ENCODE data around the gene DMBT1. TPM values are rescaled to one million over a fixed set of nuclear protein-coding genes. Genes with fewer than 3 reads are reported as not detected.
"Not testable (repeated sequence)": the region's sequence is repeated elsewhere in the genome, so short reads cannot be mapped to it uniquely, and the experiment has no call there.

Gene DMBT1
- polyA plus RNA-seq, 1 donor (not counting 4 experiments of a cell fraction or from before 2014, with no cell fraction given) = 0.04 TPM

DNA sequence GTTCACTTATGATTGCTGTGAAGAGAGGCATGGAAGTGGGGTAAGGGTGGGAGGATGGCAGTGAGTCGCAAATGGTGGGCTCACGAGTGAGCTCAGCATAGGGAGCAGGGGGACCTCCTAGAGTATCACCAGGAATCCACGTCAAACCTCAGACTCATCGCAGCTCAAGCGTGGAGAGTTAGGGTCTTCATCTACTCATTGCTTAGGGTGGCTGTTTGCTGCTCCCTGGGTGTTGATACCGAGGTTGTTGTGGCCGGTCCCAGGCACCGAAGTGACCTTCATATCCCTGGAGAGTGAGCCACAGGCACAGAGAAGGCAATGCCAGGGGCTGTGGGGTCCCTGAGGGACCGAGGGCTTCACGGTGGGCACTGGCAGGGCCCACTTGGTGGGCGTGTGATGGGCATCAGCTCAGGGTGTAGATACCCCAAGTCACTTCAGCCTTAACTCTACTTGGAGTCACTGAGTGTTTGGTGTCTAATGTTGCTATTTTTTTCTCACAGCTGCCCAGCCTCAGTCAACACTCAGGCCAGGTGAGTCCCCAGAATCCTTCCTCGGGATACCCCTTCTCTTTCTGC is 16.8 kb downstream of the DMBT1 start:
- Histone ChIP-seq H3K9ac (ENCODE audit: control insufficient read depth, extremely low read depth, insufficient read depth, low read length) (no peak overlapping the region), H3K4me1 (ENCODE audit: control insufficient read depth, extremely low read depth, insufficient read depth, low read length) (no peaks in the 10 kb centered on the region), H3K4me3 (ENCODE audit: control insufficient read depth in 2 of 3, extremely low read depth in 1 of 3, insufficient read depth in 2 of 3, low read depth in 1 of 3, low read length in 3 of 3) (no peak overlapping the region), H3K9me3 (ENCODE audit: control insufficient read depth, low read depth, low read length) (no peaks in the 10 kb centered on the region), H3K79me2 (ENCODE audit: control insufficient read depth, insufficient read depth, low read length) (no peaks in the 10 kb centered on the region), H3K4me2 (ENCODE audit: control insufficient read depth, extremely low read depth, insufficient read depth, low read depth, low read length) (no peak overlapping the region), H3K9me1 (ENCODE audit: control insufficient read depth, extremely low read depth, insufficient read depth, low read length) (no peaks in the 10 kb centered on the region), H2AFZ (ENCODE audit: control insufficient read depth, low read length) (no peak overlapping the region), H3K27ac (ENCODE audit: control insufficient read depth, insufficient read depth, low read length) (no peak overlapping the region), H3K27me3 (ENCODE audit: control insufficient read depth, extremely low read depth, insufficient read depth, low read length) (peaks cover 10% of the 10 kb centered on the region), H3K36me3 (ENCODE audit: control insufficient read depth in 2 of 2, extremely low read depth in 1 of 2, insufficient read depth in 2 of 2, low read length in 2 of 2) (no peaks in the 10 kb centered on the region), H4K20me1 (ENCODE audit: control insufficient read depth, extremely low read depth, insufficient read depth, low read length) (no peaks in the 10 kb centered on the region)
- dilution Hi-C loops (cut with MboI; ENCODE audit: extremely low pct_ligation_motif_present, low sequenced_read_pairs) = no loop called here
- no peak for FAIRE-seq
- DNase-seq (ENCODE audit: low read depth, low spot score) = no peak
- TF ChIP-seq CTCF (optimal IDR thresholded peaks at IDR 0.05 in 1 of 3, IDR thresholded peaks at IDR 0.05 in 1 of 3, conservative IDR thresholded peaks at IDR 0.05 in 1 of 3; ENCODE audit: extremely low read depth in 1 of 3, insufficient read depth in 2 of 3, low read length in 3 of 3) (no peak), EZH2 (IDR thresholded peaks at IDR 0.05; ENCODE audit: low read length) (no peak)

GRCh38 chr10:122586070-122586469 is 25.5 kb downstream of the DMBT1 start:
- dilution Hi-C loops (cut with MboI; ENCODE audit: extremely low pct_ligation_motif_present, low sequenced_read_pairs) = not testable (repeated sequence)

More at GRCh38 chr10:122586070-122586469, 25.5 kb downstream of the DMBT1 start:
- H3K27me3 ChIP-seq (ENCODE audit: control insufficient read depth, extremely low read depth, insufficient read depth, low read length); H2AFZ ChIP-seq (ENCODE audit: control insufficient read depth, low read length); H3K4me3 ChIP-seq (ENCODE audit: control insufficient read depth in 2 of 3, extremely low read depth in 1 of 3, insufficient read depth in 2 of 3, low read depth in 1 of 3, low read length in 3 of 3); H3K36me3 ChIP-seq (ENCODE audit: control insufficient read depth in 2 of 2, extremely low read depth in 1 of 2, insufficient read depth in 2 of 2, low read length in 2 of 2); H3K9me1 ChIP-seq (ENCODE audit: control insufficient read depth, extremely low read depth, insufficient read depth, low read length); H4K20me1 ChIP-seq (ENCODE audit: control insufficient read depth, extremely low read depth, insufficient read depth, low read length); H3K79me2 ChIP-seq (ENCODE audit: control insufficient read depth, insufficient read depth, low read length); H3K4me2 ChIP-seq (ENCODE audit: control insufficient read depth, extremely low read depth, insufficient read depth, low read depth, low read length); FAIRE-seq; H3K9ac ChIP-seq (ENCODE audit: control insufficient read depth, extremely low read depth, insufficient read depth, low read length); DNase-seq (ENCODE audit: low read depth, low spot score); H3K4me1 ChIP-seq (ENCODE audit: control insufficient read depth, extremely low read depth, insufficient read depth, low read length); H3K27ac ChIP-seq (ENCODE audit: control insufficient read depth, insufficient read depth, low read length); H3K9me3 ChIP-seq (ENCODE audit: control insufficient read depth, low read depth, low read length): not testable (repeated sequence)

Measured in keratinocyte (primary cell).